HG03558 (cell line): Measurements from ENCODE around the gene CHKA.

Source experiments
- ATAC-seq: cut with Tn5 transposase; IDR thresholded peaks from one replicate; pipeline ENCODE4 v1.9.1; 2021; ENCODE audit warnings: moderate number of reproducible peaks; ENCODE audit not compliant: unreplicated experiment; ENCODE audit errors: extremely low read depth

CHKA gene

GRCh38 chr11:68007498-68008380 lies 113.4 kb downstream of the CHKA start:
- no peak for ATAC-seq

GRCh38 chr11:68006606-68007166 lies 114.5 kb downstream of the CHKA start:
- no peak for ATAC-seq

GRCh38 chr11:68004551-68005335 lies 116.4 kb downstream of the CHKA start:
- no peak for ATAC-seq

- no peak for ATAC-seq
Measured at GRCh38 chr11:68003846-68004550, 117.2 kb downstream of the CHKA start, which contains the start of gene UNC93B1. UNC93B1 (minus strand) TSS chr11:68004097; CDS start chr11:68004043, 54 bp downstream.

- ATAC-seq, result no peak
Measured at GRCh38 chr11:68002938-68003845, 118.0 kb downstream of the CHKA start.
